SU-DHL-6 (cell line): Measurements from ENCODE around the gene INSIG1.

Experiments used
- H2AFZ ChIP-seq: fragments of 200-600 bp; sonication (generic); 2 replicates; pipeline ENCODE4 v1.6.1; 2014; ENCODE audit warnings: low read depth, mild to moderate bottlenecking, moderate library complexity, mixed read lengths, antibody characterized with exemption, low read length; ENCODE audit not compliant: severe bottlenecking
- H3F3A ChIP-seq: fragments of 200-600 bp; shearing (Covaris generic); 2 replicates; pipeline ENCODE4 v1.6.0; 2016; ENCODE audit warnings: antibody characterized with exemption, mild to moderate bottlenecking; ENCODE audit not compliant: insufficient read depth
- H3K27ac ChIP-seq: fragments of 200-600 bp; sonication (generic); 2 replicates; pipeline ENCODE4 v1.5.1; 2016; ENCODE audit warnings: low read depth, mild to moderate bottlenecking, low read length, moderate library complexity, mixed read lengths
- H3K27me3 ChIP-seq: fragments of 200-600 bp; sonication (generic), shearing (Covaris generic); 2 replicates; pipeline ENCODE4 v1.6.0; 2014; ENCODE audit warnings: mild to moderate bottlenecking, low read length
- H3K36me3 ChIP-seq: fragments of 200-600 bp; sonication (generic); 2 replicates; pipeline ENCODE4 v1.6.1; 2014; ENCODE audit warnings: mild to moderate bottlenecking, low read length, mixed read lengths
- H3K4me2 ChIP-seq: fragments of 300-600, 200-600 bp; shearing (Covaris generic), sonication (generic); 2 replicates; pipeline ENCODE4 v1.6.0; 2014; ENCODE audit warnings: low read length, low read depth, mild to moderate bottlenecking; ENCODE audit not compliant: poor library complexity, severe bottlenecking
- H3K4me3 ChIP-seq: fragments of 200-600 bp; sonication (generic); 2 replicates; pipeline ENCODE4 v1.5.1; 2014; ENCODE audit warnings: antibody characterized with exemption, low read length, mild to moderate bottlenecking, mixed read lengths; ENCODE audit not compliant: insufficient read depth, poor library complexity, severe bottlenecking
- H3K79me2 ChIP-seq: fragments of 200-600 bp; sonication (generic); 2 replicates; pipeline ENCODE4 v1.6.1; 2014; ENCODE audit warnings: mild to moderate bottlenecking, low read length, moderate library complexity; ENCODE audit not compliant: insufficient read depth
- H3K9ac ChIP-seq: fragments of 200-600 bp; sonication (generic); 2 replicates; pipeline ENCODE4 v1.7.0; 2014; ENCODE audit warnings: mild to moderate bottlenecking, low read length
- H3K9me2 ChIP-seq: fragments of 200-600 bp; sonication (generic); replicated peaks from 2 replicates; pipeline ENCODE4 v1.6.1; 2014; ENCODE audit warnings: low read length; ENCODE audit not compliant: insufficient read depth
- H3K9me3 ChIP-seq: fragments of 200-600 bp; sonication (generic); 2 replicates; pipeline ENCODE4 v1.6.1; 2014; ENCODE audit warnings: low read length, mixed read lengths; ENCODE audit not compliant: insufficient read depth
- H4K20me1 ChIP-seq: fragments of 200-600 bp; sonication (generic); 2 replicates; pipeline ENCODE4 v1.6.1; 2014; ENCODE audit warnings: low read depth, mild to moderate bottlenecking, antibody characterized with exemption, low read length, moderate library complexity, mixed read lengths
- CTCF ChIP-seq: fragments of 200-600 bp; sonication (generic); IDR thresholded peaks from one replicate; pipeline ENCODE4 v1.5.1; 2017; ENCODE audit warnings: antibody characterized with exemption, mild to moderate bottlenecking, low read length, moderate library complexity; ENCODE audit not compliant: insufficient read depth, poor library complexity, severe bottlenecking
- EZH2phosphoT487 ChIP-seq: fragments of 200-600 bp; sonication (generic), shearing (Covaris generic); conservative IDR thresholded peaks from 2 replicates; pipeline ENCODE4 v1.6.1; 2018; ENCODE audit warnings: mild to moderate bottlenecking, antibody characterized with exemption, low read length, moderate library complexity, mixed read lengths

INSIG1 gene

GRCh38 chr7:155267023-155267422 is 30.7 kb upstream of the INSIG1 start:
- H3K4me3 ChIP-seq = no peak overlapping the region
- no peaks in the 10 kb centered on the region for H3K36me3 ChIP-seq
- TF ChIP-seq CTCF = no peak
- H4K20me1 ChIP-seq = no peaks in the 10 kb centered on the region
- no peaks in the 10 kb centered on the region for H3K9me2 ChIP-seq
- H3K27me3 ChIP-seq = no peaks in the 10 kb centered on the region
- H2AFZ ChIP-seq = no peak overlapping the region
- H3K4me2 ChIP-seq = no peak overlapping the region
- no peak overlapping the region for H3K9ac ChIP-seq
- no peaks in the 10 kb centered on the region for H3K9me3 ChIP-seq
- no peak overlapping the region for H3K27ac ChIP-seq
- H3F3A ChIP-seq = no peaks in the 10 kb centered on the region
- no peaks in the 10 kb centered on the region for H3K79me2 ChIP-seq

- TF ChIP-seq EZH2phosphoT487 (no peak), CTCF (no peak)
- Histone ChIP-seq H3F3A (no peaks in the 10 kb centered on the region), H3K27me3 (no peaks in the 10 kb centered on the region), H3K9me3 (no peaks in the 10 kb centered on the region), H3K79me2 (no peaks in the 10 kb centered on the region), H2AFZ (no peak overlapping the region), H3K4me3 (no peak overlapping the region), H3K36me3 (no peaks in the 10 kb centered on the region), H3K9ac (no peak overlapping the region), H4K20me1 (no peaks in the 10 kb centered on the region), H3K27ac (no peak overlapping the region), H3K4me2 (no peak overlapping the region), H3K9me2 (no peaks in the 10 kb centered on the region)
Observed at GRCh38 chr7:155267436-155267835, 30.2 kb upstream of the INSIG1 start.

GRCh38 chr7:155268211-155268610 is 29.5 kb upstream of the INSIG1 start:
- Histone ChIP-seq H3K4me2 (no peak overlapping the region), H3K9me3 (no peaks in the 10 kb centered on the region), H3K4me3 (no peak overlapping the region), H3K27ac (no peak overlapping the region), H3K79me2 (no peaks in the 10 kb centered on the region), H2AFZ (no peak overlapping the region), H3K36me3 (no peaks in the 10 kb centered on the region), H4K20me1 (no peaks in the 10 kb centered on the region), H3K27me3 (no peaks in the 10 kb centered on the region), H3K9ac (no peak overlapping the region), H3K9me2 (no peaks in the 10 kb centered on the region), H3F3A (no peaks in the 10 kb centered on the region)
- TF ChIP-seq CTCF (no peak), EZH2phosphoT487 (no peak)
